ENCODE measurements around the gene METTL25B.
A peak's percentile ranks its signal among the peaks of the same experiment; 100 is the strongest.
"Not testable (repeated sequence)": the region's sequence is repeated elsewhere in the genome, so short reads cannot be mapped to it uniquely, and the experiment has no call there.

METTL25B gene

DNA sequence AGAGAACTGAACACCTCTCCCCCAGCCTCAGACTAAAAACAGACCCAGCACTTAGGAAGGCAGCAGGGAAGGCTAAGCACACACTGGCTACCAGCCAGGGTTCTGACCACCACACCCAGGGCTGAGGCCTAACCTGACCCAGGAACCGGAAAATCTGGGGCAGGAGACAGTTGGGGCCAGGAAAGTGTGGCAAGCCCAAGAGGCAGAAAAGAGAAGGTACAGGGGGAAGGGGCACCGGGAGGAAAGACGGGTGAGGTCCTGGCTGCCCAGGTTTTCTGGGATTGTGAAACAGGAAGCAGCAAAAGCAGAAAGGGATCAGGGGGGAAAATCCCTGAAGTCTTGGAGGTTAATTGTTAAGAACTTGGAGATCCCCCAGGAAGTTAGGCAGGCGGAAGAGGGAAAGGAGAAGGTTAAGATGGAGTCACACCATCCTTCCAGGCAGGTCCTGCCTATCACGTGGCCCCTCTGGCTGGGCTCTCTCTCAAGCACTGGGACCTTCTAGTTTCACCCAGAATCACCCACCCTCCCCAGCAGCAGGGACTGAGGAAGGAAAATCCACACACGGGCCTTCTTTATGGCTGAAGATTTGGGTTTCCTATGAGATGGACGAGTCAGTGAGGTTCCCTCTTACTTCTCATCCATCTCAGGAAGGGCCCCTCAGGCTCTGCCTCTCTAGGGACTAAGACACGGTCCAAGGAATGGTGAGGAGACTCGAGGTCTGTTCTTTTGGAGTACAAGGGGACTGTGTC lies 20.6 kb downstream of the METTL25B start:
- peak; percentile 39 for DNase-seq

DNA sequence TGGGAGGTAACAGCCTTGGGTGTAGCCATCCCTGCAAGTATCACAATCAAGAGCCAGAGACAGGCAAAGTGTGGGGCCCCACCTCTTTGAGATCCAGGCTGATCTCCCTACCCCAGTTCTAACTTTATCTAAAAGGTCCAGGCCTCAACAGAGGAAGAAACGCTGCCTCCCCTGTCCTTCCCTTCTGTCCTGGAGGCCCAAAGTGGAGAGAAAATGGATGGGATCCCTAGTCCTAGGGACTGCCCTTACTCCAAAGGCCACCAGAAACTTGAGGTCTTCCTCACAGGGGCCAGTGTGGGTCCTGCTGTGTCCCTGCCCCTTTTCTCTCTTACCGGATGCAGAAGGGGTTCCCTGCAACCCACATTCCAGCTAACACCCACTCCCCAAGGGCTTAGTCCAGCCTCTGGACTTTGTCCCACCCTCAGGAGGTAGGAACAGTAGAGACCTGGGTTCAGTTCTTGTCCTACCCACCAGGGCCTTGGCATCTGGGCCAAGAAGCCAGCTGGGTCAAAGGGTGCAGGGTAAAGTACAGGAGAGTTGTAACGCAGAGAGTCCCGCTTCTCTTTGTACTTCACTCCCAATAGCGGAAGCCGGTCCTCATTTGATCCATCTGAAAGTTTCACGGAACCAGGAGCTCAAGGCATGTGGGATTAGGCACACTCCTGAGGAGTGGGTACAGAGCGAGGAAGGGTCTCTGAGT lies 21.3 kb downstream of the METTL25B start:
- DNase-seq, result no peak

DNA sequence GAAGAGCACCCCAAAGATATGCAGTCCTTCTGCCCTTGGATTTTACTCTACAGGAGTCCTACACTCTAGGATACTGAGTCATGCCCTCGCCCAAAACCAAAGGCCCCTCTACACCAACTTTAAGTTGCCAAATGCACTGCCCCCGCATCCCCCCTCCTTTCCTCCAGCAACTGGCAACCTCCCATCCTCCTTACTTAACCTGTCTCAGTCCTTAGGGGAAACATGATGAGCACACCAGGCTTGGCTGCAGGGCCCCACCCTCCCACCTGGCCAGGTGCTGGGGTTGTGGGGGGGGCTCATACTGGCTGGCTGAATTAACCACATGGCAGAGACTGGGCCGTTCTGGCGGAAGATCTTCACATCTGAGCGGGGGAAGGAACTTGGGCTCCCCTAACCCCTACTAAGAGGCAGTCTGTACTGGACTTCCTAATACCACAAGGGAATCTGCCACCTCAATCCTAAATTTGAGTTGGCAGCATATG lies 22.0 kb downstream of the METTL25B start:
- DNase-seq, result peak; percentile 29

DNA sequence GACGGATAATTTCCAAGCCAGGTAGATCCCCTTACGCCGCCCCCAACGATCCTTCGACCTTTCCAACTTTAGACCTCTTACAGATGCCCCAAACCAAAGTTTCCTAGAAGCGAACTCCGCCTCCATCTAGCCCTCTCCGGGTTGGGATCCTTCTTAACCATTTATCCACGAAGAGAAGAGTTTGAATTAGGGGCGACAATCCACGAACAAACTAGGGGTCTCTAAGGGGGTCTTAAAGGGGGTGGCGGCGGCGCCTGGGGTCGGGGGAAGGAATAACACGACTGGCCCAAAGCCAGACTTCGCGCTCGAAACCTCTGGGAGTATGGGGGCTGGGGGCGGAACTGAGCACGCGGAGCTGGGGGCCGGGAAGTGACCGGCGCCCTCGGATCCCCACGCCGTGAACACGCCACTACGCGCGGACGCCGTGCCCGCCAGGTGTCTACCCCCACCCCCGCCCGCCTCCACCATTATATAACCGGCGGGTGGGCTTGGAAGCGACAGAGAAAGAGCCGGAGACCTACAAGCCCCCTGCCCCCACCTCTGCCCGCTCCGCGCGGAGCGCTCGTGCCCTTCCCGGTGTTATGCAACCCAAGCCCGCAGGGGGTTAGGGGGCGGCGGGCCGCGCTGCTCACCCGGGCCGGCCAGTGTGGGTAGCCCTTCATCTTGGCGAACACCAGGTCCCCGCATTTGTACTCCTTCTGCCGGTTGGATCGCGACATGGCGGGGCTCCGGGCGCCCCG lies 22.6 kb downstream of the METTL25B start:
- DNase-seq, result peak; percentile 36

DNA sequence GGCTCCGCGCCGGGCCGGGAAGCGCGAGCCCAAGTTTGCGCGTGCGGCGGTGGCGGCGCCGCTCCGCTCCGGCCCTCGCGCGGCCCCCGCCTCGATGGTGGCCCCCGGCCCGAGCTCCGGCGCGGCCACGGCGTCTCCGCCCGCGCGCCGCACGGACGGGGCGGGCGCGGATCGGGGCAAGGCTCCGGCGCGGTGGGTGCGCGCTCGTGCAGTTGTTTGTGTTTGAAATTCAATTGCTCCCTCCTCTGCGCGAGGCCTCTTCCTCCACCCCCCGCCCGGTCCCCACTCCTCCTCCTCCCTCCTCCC lies 23.1 kb downstream of the METTL25B start, which contains the start of gene HDGF:
Gene HDGF (minus strand): TSS at position 225 of the 306 bp plus-strand sequence. CDS start 246 bp downstream, outside the sequence.
- DNase-seq, result no peak

DNA sequence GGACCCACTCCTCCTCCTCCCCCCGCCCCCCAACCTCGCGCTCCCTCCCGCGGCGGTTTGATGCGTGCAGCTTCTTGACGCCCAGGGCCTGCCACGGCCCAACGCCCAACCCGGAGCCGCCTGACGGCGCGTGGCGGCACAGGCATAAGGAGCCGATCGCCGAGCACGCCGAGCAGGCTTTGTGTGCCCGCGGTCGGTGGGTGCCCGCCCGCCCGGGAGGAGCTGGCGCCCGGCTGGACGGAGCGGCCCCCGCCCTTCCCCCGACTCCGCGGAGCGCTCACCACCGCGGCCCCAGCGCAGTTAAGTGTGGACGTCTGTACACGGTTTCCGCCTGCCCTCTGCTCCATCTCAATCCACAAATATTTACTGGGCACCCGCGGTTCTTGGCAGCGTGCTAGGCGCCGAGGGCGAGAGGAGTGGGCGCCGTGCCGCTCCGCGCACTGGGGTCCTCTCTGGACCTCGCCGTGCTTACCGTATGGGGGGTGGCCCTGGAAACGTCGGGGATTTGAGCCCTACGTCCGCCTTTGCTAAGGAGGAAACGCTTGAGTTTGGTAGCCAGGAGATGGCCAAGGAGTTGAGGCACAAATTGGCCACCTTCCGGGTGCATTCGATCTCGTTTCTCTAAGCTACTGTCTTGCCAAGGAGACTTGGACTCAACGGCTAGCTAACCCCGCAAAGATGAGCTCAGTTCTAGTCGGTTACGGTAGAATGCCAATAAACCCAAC lies 23.6 kb downstream of the METTL25B start:
- DNase-seq, result peak; percentile 98

DNA sequence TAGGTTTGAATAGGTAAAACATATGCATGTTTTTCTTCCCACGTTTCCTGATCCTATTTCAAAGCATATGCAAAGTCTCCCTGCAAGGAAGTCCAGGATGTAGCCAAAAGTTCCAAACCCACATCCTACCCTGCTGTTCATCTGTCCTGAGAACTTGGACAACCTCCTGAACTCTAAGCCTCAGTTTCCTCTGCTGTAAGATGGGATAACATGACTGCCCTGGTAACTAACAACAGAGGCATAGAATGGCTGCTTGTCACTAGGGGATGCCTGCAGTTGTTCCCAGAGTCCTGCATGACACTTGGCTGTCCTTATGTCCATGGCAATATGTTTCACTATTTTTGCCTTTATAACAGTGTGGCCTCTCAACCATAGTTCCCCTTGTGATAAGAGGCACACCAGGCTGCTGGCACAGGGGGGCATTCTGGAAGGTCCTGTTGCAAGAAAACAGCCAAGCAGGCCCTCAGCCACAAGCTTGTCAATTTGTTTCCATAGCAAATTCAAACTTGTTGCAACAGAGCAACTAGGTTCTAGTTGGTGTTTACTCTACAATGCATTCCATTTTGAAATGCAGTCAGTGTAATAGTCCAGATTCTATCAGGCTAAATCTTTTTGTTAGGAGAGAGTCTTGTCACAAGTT lies 24.7 kb downstream of the METTL25B start:
- DNase-seq, result no peak

DNA sequence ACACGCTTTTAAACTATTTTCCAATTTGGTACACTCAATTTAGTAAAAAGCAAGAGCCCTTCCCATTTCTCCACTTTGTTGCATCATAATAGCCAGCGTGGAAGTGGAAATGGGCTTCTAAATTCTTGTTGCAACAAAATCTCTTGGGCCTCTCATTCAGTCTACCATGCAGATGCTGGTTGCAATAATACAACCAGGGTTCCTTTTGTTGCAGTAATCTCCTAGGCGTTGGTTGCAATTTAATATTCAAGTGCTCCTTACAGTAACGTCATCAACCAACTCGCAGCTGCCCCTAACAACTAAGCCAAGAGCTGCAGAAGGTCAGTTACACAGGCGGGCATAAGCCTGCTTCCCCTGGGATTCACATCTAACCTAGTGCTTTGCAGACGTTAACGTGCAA lies 25.9 kb downstream of the METTL25B start:
- no peak for DNase-seq

DNA sequence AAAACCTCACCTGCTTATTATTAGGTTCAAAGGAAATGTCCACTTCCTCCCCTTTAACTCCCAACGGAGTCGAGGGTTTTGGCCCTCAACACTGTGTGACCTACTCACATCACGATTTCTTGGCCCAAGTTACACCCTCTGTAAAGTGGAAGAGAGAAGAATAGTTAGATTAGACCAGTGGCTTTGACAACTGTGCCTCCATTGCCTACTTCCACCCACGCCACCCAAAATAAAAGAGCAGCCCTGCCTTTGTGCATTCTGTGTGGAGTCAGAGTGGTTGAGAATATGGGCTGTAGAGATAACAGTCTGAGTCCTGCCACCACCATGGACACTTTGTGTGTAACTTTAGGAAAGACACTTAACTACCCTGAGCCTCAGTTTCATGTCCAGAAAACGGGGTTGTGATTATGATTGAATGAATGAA lies 27.3 kb downstream of the METTL25B start:
- no peak for DNase-seq

DNA sequence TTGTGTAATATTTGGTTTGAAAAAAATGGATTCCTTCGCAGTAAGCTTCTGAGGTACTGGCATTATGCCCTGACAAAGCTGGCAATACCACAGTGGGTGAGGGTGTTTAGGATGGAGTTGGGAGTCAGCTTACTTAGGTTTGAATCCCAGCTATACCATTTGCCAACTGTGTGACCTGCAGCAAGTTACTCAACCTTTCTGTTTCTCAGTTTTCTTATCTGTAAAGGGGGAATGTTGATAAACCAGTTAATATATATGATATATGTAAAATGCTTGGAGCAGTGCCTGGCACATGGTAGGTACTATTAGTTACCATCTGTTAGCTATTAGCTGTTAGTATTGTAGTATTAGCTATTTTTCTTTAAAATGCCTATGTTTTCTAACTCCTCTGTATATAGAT lies 28.1 kb downstream of the METTL25B start:
- no peak for DNase-seq

DNA sequence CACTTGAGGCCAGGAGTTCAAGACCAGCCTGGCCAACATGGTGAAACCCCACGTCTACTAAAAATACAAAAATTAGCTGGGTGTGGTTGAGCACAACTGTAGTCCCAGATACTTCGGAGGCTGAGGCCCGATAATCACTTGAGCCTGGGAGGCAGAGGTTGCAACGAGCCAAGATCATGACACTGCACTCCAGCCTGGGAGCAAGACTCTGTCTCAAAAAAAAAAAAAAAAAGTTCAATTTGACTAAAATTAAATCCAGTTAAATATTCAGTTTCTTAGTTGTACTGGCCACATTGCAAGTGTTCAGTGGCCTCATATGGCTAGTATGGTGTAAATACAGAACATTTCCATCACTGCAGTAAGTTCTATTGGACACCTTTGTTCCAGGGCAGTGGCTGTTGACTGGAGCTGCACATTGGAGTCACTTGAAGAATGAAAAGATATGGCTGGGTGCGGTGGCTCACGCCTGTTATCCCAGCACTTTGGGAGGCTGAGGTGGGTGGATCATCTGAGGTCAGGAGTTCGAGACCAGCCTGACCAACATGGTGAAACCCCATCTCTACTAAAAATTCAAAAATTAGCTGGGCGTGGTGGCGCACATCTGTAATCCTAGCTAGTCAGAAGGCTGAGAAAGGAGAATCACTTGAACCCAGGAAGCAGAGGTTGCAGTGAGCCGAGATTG lies 29.4 kb downstream of the METTL25B start:
- not testable (repeated sequence) for DNase-seq

DNA sequence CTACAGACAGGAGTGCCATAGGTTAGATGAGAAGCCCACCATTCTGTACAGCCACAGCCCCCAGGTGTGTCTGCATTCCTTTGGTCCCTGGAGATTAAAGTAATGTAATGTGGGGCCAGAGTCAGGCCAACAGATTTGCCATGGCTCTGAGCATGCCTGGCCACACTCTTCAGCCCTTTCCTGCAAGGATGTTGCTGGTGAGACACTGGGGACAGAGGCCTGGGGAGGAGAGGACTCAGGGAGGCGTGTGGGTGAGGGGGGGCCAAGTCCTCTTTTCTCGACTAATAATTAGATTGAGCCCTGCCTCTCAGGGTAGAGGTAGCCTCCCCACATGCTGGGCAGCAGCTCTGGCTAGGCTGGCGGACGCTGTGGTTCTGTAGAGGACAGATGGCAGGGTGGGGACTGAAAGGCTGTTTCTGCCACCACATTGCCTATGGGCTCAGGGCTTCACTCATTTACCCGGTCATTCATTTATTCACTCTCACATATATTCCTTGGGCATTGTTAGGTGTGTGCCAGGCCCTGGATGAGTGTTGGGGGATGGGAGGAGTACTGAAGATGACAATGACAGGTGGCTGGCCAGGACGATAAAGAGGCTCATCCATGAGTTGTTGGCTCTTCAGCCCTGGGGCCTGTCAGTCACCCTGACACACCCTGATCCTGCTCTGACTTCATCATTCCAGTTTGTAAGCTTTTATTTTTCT lies 32.0 kb downstream of the METTL25B start:
- no peak for DNase-seq

DNA sequence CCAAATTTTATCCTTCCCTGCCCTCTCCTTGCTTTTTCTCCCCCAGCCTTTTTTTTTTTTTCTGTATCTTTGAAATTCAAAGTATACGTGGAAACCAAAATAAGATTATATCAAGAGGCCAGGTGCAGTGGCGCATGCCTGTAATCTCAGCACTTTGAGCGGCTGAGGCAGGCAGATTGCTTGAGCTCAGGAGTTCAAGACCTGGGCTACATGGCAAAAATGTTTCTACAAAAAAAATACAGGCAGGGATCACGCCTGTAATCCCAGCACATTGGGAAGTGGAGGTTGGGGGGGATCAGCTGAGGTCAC lies 32.5 kb downstream of the METTL25B start:
- no peak for DNase-seq

DNA sequence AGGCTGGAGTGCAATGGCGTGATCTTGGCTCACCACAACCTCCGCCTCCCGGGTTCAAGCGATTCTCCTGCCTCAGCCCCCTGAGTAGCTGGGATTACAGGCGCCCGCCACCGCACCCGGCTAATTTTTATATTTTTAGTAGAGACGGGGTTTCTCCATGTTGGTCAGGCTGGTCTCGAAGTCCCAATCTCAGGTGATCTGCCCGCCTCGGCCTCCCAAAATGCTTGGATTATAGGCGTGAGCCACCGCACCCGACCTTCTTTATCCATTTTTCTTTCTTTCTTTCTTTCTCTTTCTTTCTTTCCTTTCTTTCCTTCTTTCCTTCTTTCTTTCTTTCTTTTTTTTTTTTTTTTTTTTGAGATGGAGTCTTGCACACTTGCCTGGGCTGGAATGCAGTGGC lies 36.9 kb downstream of the METTL25B start:
- not testable (repeated sequence) for DNase-seq

DNA sequence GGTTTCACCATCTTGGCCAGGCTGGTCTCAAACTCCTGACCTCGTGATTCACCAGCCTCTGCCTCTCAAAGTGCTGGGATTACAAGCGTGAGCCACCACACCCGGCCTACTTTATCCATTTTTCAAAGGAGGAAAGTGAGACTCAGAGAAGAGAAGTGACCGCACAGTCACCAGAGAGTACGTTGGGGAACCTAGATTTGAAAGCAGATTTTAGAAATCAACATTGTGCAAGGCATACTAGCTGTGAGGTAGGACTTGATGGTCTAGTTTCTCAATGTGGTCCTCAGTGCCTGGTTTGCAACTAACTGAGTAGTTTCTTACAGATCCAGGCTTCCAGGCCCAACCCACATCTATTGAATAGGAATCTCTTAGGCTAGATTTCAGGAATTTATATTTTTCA lies 37.4 kb downstream of the METTL25B start:
- DNase-seq, result no peak

DNA sequence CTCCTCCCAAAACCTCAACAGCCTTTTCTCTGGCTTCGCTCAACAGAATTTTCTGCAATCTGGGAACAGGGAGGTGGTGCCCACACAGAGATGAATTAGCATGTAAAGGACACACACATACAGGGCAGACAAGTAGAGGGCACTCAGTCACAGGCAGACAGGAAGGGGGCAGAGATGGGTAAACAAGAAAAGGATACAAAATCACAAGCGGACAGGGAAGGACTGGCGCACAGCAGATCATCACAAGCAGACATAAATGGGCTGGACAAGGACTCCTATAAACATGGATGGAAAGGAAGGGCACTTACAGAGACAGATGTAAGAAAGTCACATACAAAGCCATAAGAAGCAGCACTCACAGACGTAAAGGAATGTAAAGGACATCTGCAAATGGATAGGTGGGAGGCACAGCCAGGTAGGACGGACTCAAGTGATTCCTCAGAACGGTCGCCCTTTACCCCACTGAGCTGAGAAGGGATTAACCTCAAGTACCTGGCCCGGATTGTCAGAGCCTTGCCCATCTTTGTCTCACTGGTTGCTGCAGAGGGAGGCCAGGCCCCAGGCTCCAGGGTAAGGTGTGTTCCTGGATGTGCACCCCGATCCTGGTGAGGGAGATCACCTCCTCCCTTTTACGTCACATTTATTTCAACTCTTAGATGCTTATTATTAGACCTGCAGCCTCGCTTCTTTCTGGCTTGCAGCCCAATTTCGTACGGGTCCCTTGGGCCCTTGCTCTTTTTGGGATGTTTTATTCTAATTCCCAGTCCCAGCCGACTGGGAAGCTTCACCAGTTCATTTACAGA lies 38.2 kb downstream of the METTL25B start:
- DNase-seq, result no peak

DNA sequence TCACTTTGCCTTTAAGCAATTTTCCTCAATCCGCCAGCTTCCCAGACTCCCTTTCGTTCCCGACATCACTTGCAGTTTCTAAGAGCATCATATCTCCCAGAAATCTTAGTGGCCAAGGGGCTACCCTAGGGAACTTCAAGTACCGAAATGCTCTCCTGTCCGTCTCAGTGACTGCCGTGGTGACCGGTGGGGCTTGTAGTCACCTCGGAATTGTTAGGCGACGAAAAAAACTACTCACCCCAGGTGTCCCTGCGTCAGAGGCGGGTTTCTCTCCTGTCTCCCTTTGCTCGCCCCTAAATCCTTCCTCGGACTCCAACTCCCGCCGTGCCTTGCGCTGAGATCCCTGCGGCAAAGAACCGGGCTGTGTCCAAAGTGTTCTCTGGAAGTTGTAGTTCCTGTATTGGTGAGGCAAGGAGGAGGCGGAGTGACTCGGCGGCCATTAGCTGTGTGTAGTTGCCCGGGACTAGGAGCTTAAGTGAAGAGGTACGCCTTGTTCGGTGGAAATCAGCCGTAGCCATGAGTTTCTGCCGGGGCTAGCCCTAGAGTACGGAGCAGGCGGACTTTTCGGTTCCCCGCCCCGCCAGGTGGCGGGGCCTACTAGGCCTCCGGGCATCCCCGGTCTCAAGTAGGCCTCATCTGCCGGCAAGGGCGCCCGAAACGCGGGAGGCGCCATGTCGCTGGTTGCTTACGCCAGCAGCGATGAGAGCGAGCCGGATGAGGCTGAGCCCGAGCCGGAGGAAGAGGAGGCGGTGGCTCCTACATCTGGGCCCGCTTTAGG lies 39.0 kb downstream of the METTL25B start, which contains the start of gene PRCC:
Gene PRCC (plus strand): TSS at position 435 of the 778 bp plus-strand sequence. CDS start 237 bp downstream, at position 672.
- DNase-seq, result peak; percentile 100

DNA sequence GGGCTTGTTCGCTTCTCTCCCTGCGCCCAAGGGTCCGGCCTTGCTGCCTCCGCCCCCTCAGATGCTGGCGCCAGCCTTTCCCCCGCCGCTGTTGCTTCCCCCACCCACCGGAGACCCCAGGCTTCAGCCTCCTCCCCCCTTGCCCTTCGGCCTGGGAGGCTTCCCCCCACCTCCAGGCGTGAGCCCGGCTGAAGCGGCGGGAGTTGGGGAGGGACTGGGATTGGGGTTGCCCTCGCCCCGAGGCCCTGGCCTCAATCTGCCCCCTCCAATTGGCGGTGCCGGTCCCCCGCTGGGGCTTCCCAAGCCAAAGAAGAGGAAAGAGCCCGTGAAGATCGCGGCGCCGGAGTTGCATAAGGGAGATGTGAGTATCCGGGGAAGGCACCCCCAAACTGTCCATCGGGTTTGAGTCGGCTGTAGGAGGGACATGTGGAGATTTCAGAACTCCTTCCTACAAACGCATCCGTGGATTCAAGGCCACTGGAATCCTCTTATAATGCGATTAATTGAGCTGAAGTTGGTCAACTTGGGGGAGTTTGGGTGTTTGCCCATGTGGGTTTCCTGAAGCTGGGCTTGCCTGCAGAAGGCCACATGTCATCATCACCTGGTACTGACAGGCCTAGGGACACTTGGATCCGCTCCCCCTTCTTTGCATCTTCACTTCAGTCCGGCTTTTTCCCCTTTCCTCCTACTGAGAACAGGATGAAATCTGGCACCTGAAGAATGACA lies 39.8 kb downstream of the METTL25B start:
- DNase-seq, result no peak
